K562 (cell line): ENCODE results near the gene CBX3. TPM values are rescaled to one million over a fixed set of nuclear protein-coding genes. Genes with fewer than 3 reads are reported as not detected.
A peak's percentile ranks its signal among the peaks of the same experiment; 100 is the strongest.
"Not testable (repeated sequence)": the region's sequence is repeated elsewhere in the genome, so short reads cannot be mapped to it uniquely, and the experiment has no call there.

Source experiments
- ATAC-seq: fragments of 200-7000 bp; cut with Tn5 transposase; 3 replicates; pipeline ENCODE4 v1.9.1; 2020; ENCODE audit warnings: moderate library complexity
- BruUV-seq: library from RNA; stranded (reverse); fragments of 400-500 nt; replicated peaks from 2 replicates; lab custom pipeline; 2021; lab: Mats Ljungman, UMichigan
- CTCF ChIA-PET: fragments of 300-600 bp; formaldehyde crosslinking; extraction: SDS; loops from one replicate; lab custom pipeline; 2021; ENCODE audit warnings: low intra/inter-chr PET ratio; lab: Yijun Ruan, JAX
- POLR2A ChIA-PET: fragments of 300-600, 350-650 bp; sonication (Branson Sonifier 250); formaldehyde crosslinking; extraction: SDS; loops from one replicate; lab custom pipeline; 2021; ENCODE audit warnings: antibody characterized with exemption, inconsistent platforms; lab: Yijun Ruan, JAX
- DNase-seq, 4 experiments: peaks; one replicate each; pipeline versions ENCODE4 v3.0.0 to v3.0.0-alpha.2; 2011 to 2018; ENCODE audit warnings: low spot score in 3 of 4, mixed read lengths in 3 of 4; ENCODE audit errors: extremely low read depth in 1 of 4
- FAIRE-seq: peaks from 2 replicates; lab custom pipeline; 2011; peaks lifted over from hg19 to GRCh38; lab: Jason Lieb, UNC
- H2AFZ ChIP-seq: 2 replicates; pipeline ENCODE4 v1.6.0; 2011; ENCODE audit warnings: low read depth, low read length, control low read depth, inconsistent platforms
- H3K27ac ChIP-seq: fragments of 200-600 bp; 3 replicates; pipeline ENCODE4 v1.8.0; 2011; ENCODE audit warnings: low read depth, mild to moderate bottlenecking, control low read depth, inconsistent platforms, low read length, moderate library complexity, mixed read lengths; ENCODE audit errors: extremely low read depth
- H3K27me3 ChIP-seq, 2 experiments: fragments of 300-600 bp in 1 of 2; 2 replicates in 1 of 2; 3 replicates in 1 of 2; pipeline versions ENCODE4 v1.6.0 to v1.8.0; 2011; ENCODE audit warnings: inconsistent platforms in 2 of 2, low read length in 2 of 2, mild to moderate bottlenecking in 1 of 2, mixed read lengths in 1 of 2, moderate library complexity in 1 of 2; ENCODE audit not compliant: control insufficient read depth in 2 of 2, insufficient read depth in 2 of 2
- H3K36me3 ChIP-seq: fragments of 300-600 bp; 3 replicates; pipeline ENCODE4 v1.8.0; 2011; ENCODE audit warnings: mild to moderate bottlenecking, low read length, inconsistent platforms; ENCODE audit not compliant: control insufficient read depth, insufficient read depth
- H3K4me1 ChIP-seq, 2 experiments: fragments of 200-600 bp in 1 of 2; replicated peaks in 1 of 2; 2 replicates in 1 of 2; 3 replicates in 1 of 2; pipeline versions ENCODE4 v1.5.1 to v1.8.0; 2011; ENCODE audit warnings: inconsistent platforms in 2 of 2, low read length in 2 of 2, mild to moderate bottlenecking in 1 of 2, mixed read lengths in 1 of 2, moderate library complexity in 1 of 2; ENCODE audit not compliant: control insufficient read depth in 2 of 2, insufficient read depth in 2 of 2
- H3K4me2 ChIP-seq: 2 replicates; pipeline ENCODE4 v1.6.1; 2011; ENCODE audit warnings: low read length, control low read depth, inconsistent platforms, mixed read lengths; ENCODE audit not compliant: insufficient read depth
- H3K4me3 ChIP-seq: fragments of 200-600 bp; sonication (generic), shearing (Covaris generic); 2 replicates; pipeline ENCODE4 v1.5.1; 2016; ENCODE audit warnings: control low read depth, inconsistent platforms
- H3K79me2 ChIP-seq: fragments of 200-600 bp; 3 replicates; pipeline ENCODE4 v1.8.0; 2011; ENCODE audit warnings: low read length, inconsistent platforms; ENCODE audit not compliant: control insufficient read depth, insufficient read depth
- H3K9ac ChIP-seq, 2 experiments: 2 replicates each; pipeline versions ENCODE4 v1.6.0 to v1.6.1; 2011; ENCODE audit warnings: low read depth in 2 of 2, low read length in 2 of 2, control low read depth in 1 of 2, inconsistent platforms in 1 of 2, mild to moderate bottlenecking in 1 of 2, mixed read lengths in 1 of 2; ENCODE audit not compliant: insufficient read depth in 1 of 2
- H3K9me1 ChIP-seq: one replicate; pipeline ENCODE4 v1.6.0; 2011; ENCODE audit warnings: inconsistent platforms, mild to moderate bottlenecking, low read length, moderate library complexity; ENCODE audit not compliant: control insufficient read depth, insufficient read depth
- H3K9me3 ChIP-seq: replicated peaks from 2 replicates; pipeline ENCODE4 v1.5.1; 2011; ENCODE audit warnings: low read depth, low read length, inconsistent platforms; ENCODE audit not compliant: control insufficient read depth, insufficient read depth
- H4K20me1 ChIP-seq: replicated peaks from 2 replicates; pipeline ENCODE4 v1.6.1; 2011; ENCODE audit warnings: low read length, inconsistent platforms, mixed read lengths; ENCODE audit not compliant: control insufficient read depth, insufficient read depth
- E2F6 ChIP-seq, 2 experiments: IDR thresholded peaks; 2 replicates each; pipeline ENCODE4 v1.6.1; 2011; ENCODE audit warnings: borderline replicate concordance in 1 of 2, control low read depth in 1 of 2, low read depth in 1 of 2, low read length in 1 of 2, mild to moderate bottlenecking in 1 of 2, mixed read lengths in 1 of 2, moderate library complexity in 1 of 2; ENCODE audit not compliant: insufficient read depth in 1 of 2, insufficient read length in 1 of 2, poor library complexity in 1 of 2, severe bottlenecking in 1 of 2; ENCODE audit errors: extremely low read depth in 1 of 2
- KDM5B ChIP-seq: fragments of 200-600 bp; sonication (generic); IDR thresholded peaks from 2 replicates; pipeline ENCODE4 v1.6.1; 2012; ENCODE audit warnings: low read depth, mild to moderate bottlenecking, moderate library complexity, low read length, control low read depth, inconsistent platforms; ENCODE audit not compliant: insufficient replicate concordance
- L3MBTL2 ChIP-seq: fragments of 450-650 bp; IDR thresholded peaks from 2 replicates; pipeline ENCODE4 v1.6.1; 2016; ENCODE audit warnings: mild to moderate bottlenecking, moderate library complexity
- RB1 ChIP-seq: fragments of 450-650 bp; IDR thresholded peaks from 2 replicates; pipeline ENCODE4 v1.6.1; 2017; ENCODE audit warnings: low read depth, mild to moderate bottlenecking
- RBBP5 ChIP-seq: fragments of 200-600 bp; sonication (generic); IDR thresholded peaks from 2 replicates; pipeline ENCODE4 v1.6.1; 2012; ENCODE audit warnings: borderline replicate concordance, mild to moderate bottlenecking, low read length, control low read depth, inconsistent platforms; ENCODE audit not compliant: insufficient read depth, poor library complexity, severe bottlenecking
- ZBTB7A ChIP-seq: IDR thresholded peaks from 2 replicates; pipeline ENCODE4 v1.6.1; 2011; ENCODE audit warnings: low read depth, mild to moderate bottlenecking, low read length, moderate library complexity, borderline replicate concordance; ENCODE audit not compliant: control insufficient read depth
- ZSCAN29 ChIP-seq: fragments of 450-650 bp; IDR thresholded peaks from 2 replicates; pipeline ENCODE4 v1.6.1; 2017
- WGBS: fragments of 100-300 bp; shearing (Covaris generic); methylation state at CpG from one replicate; pipeline ENCODE4 v1.1.6; 2016; ENCODE audit warnings: low coverage, mixed read lengths; ENCODE audit not compliant: insufficient coverage; ENCODE audit errors: missing lambda C conversion rate; 5-methylcytosine and 5-hydroxymethylcytosine counted together
- in situ Hi-C: fragments of 300-500 bp; cut with MboI; formaldehyde crosslinking; loops from 4 replicates; pipeline ENCODE4 v1.15.0; 2018; ENCODE audit warnings: inconsistent platforms, mixed read lengths
- intact Hi-C: fragments of 100-400 bp; cut with micrococcal nuclease; formaldehyde crosslinking; loops from 2 replicates; pipeline ENCODE4 v1.14.2; 2022
- polyA plus RNA-seq, 8 experiments: library from polyadenylated mRNA; depleted of rRNA in 4 of 8; stranded (reverse) in 5 of 8; unstranded in 3 of 8; fragments of >200 nt; fragmentation: Nextera tagmentation in 2 of 8; fragmentation: Illumina TruSeq in 1 of 8; extraction: Ambion mirVana in 2 of 8; extraction: Trizol in 1 of 8; gene quantifications; 2 replicates each; pipeline versions ENCODE4 v1.2.1 to v1.2.3, GENCODE V29; 2011 to 2014; ENCODE audit warnings: inconsistent platforms in 1 of 8, missing spikeins in 1 of 8
- total RNA-seq, 7 experiments: library from RNA; depleted of rRNA in 6 of 7; stranded (reverse); fragments of >200 nt in 6 of 7; fragmentation: Illumina TruSeq in 2 of 7; extraction: Trizol in 2 of 7; gene quantifications; 2 replicates each; pipeline versions ENCODE4 v1.2.1 to v1.2.3, GENCODE V29; 2011 to 2021; ENCODE audit warnings: low replicate concordance in 1 of 7
- TF ChIP-seq, protein P1 (sequence below): fragments of 450-650 bp; formaldehyde crosslinking; IDR thresholded peaks from 2 replicates; pipeline ENCODE4 v1.4.0; 2020; ENCODE audit warnings: mild to moderate bottlenecking, moderate library complexity
- TF ChIP-seq, protein P2 (sequence below): fragments of 200-800 bp; sonication (Bioruptor generic); IDR thresholded peaks from 2 replicates; pipeline ENCODE4 v1.6.1; 2016; ENCODE audit warnings: missing genetic modification characterization, missing compliant biosample characterization
- TF ChIP-seq, protein P3 (sequence below): fragments of 200-800 bp; sonication (Bioruptor generic); IDR thresholded peaks from 2 replicates; pipeline ENCODE4 v1.6.1; 2017; ENCODE audit warnings: missing genetic modification characterization, missing compliant biosample characterization

Gene CBX3
- total and polyA plus RNA-seq, 9 of the 15 experiments (the other 6 are each of a cell fraction or from before 2014, with no cell fraction given): 198 to 413 (median 328) TPM

- H3K9me1 ChIP-seq, in situ Hi-C loops, BruUV-seq, FAIRE-seq, H4K20me1 ChIP-seq, H3K9me3 ChIP-seq, H3K27me3 ChIP-seq, H3K36me3 ChIP-seq: not testable (repeated sequence)
- Histone ChIP-seq H2AFZ (peak overlapping the region; percentile 88), H3K79me2 (peaks cover 53% of the 10 kb centered on the region), H3K4me1 (peaks cover 31 to 38% of the 10 kb centered on the region in 2 experiments), H3K9ac (peak overlapping the region; percentile 51 to 87), H3K4me3 (peak overlapping the region; percentile 75), H3K4me2 (peak overlapping the region; percentile 91), H3K27ac (peak overlapping the region; percentile 62; the same call in 1 of the 3 replicates)
- ATAC-seq (peak; percentile 51), DNase-seq (peak in 1 of 4 experiments; percentile 25)
- 3% methylated on average over 32 of the region's 54 CpGs for WGBS
- intact Hi-C loops: loop anchor here (2.0 kb wide), 1 partner anchor 34 kb away; no protein-coding TSS in a partner anchor
- POLR2A ChIA-PET: interaction anchor here (0.7 to 1.6 kb wide), 6 partner anchors 33 to 48 kb away, joined by 3 to 10 read pairs (median 5); partner anchors contain the start of genes CBX3 and HNRNPA2B1
- CTCF ChIA-PET: interaction anchor here (1.3 kb wide), 1 partner anchor 47 kb away, joined by 4 read pairs; the partner anchor contains the start of gene HNRNPA2B1
- TF ChIP-seq, protein P1, sequence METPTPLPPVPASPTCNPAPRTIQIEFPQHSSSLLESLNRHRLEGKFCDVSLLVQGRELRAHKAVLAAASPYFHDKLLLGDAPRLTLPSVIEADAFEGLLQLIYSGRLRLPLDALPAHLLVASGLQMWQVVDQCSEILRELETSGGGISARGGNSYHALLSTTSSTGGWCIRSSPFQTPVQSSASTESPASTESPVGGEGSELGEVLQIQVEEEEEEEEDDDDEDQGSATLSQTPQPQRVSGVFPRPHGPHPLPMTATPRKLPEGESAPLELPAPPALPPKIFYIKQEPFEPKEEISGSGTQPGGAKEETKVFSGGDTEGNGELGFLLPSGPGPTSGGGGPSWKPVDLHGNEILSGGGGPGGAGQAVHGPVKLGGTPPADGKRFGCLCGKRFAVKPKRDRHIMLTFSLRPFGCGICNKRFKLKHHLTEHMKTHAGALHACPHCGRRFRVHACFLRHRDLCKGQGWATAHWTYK: 0 out of 2 replicates have a peak, but pooled peaks have one; percentile 20
- peak; percentile 72 to 87 for TF ChIP-seq E2F6 (IDR thresholded peaks at IDR 0.05; ENCODE audit: borderline replicate concordance in 1 of 2, extremely low read depth in 1 of 2, insufficient read depth in 1 of 2, insufficient read length in 1 of 2, low read depth in 1 of 2, low read length in 1 of 2, poor library complexity in 1 of 2, severe bottlenecking in 1 of 2)
- peak; percentile 81 for TF ChIP-seq RBBP5
- TF ChIP-seq, protein P2, sequence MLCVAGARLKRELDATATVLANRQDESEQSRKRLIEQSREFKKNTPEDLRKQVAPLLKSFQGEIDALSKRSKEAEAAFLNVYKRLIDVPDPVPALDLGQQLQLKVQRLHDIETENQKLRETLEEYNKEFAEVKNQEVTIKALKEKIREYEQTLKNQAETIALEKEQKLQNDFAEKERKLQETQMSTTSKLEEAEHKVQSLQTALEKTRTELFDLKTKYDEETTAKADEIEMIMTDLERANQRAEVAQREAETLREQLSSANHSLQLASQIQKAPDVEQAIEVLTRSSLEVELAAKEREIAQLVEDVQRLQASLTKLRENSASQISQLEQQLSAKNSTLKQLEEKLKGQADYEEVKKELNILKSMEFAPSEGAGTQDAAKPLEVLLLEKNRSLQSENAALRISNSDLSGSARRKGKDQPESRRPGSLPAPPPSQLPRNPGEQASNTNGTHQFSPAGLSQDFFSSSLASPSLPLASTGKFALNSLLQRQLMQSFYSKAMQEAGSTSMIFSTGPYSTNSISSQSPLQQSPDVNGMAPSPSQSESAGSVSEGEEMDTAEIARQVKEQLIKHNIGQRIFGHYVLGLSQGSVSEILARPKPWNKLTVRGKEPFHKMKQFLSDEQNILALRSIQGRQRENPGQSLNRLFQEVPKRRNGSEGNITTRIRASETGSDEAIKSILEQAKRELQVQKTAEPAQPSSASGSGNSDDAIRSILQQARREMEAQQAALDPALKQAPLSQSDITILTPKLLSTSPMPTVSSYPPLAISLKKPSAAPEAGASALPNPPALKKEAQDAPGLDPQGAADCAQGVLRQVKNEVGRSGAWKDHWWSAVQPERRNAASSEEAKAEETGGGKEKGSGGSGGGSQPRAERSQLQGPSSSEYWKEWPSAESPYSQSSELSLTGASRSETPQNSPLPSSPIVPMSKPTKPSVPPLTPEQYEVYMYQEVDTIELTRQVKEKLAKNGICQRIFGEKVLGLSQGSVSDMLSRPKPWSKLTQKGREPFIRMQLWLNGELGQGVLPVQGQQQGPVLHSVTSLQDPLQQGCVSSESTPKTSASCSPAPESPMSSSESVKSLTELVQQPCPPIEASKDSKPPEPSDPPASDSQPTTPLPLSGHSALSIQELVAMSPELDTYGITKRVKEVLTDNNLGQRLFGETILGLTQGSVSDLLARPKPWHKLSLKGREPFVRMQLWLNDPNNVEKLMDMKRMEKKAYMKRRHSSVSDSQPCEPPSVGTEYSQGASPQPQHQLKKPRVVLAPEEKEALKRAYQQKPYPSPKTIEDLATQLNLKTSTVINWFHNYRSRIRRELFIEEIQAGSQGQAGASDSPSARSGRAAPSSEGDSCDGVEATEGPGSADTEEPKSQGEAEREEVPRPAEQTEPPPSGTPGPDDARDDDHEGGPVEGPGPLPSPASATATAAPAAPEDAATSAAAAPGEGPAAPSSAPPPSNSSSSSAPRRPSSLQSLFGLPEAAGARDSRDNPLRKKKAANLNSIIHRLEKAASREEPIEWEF (CRISPR knock-in tag): 0 out of 2 replicates have a peak, but pooled peaks have one; percentile 37
- TF ChIP-seq ZBTB7A: peak; percentile 8; the same call in 1 of the 2 replicates
- TF ChIP-seq, protein P3, sequence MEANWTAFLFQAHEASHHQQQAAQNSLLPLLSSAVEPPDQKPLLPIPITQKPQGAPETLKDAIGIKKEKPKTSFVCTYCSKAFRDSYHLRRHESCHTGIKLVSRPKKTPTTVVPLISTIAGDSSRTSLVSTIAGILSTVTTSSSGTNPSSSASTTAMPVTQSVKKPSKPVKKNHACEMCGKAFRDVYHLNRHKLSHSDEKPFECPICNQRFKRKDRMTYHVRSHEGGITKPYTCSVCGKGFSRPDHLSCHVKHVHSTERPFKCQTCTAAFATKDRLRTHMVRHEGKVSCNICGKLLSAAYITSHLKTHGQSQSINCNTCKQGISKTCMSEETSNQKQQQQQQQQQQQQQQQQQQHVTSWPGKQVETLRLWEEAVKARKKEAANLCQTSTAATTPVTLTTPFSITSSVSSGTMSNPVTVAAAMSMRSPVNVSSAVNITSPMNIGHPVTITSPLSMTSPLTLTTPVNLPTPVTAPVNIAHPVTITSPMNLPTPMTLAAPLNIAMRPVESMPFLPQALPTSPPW (CRISPR knock-in tag): 0 out of 2 replicates have a peak, but pooled peaks have one; percentile 14
- TF ChIP-seq ZSCAN29: peak; percentile 99
- 0 out of 2 replicates have a peak, but pooled peaks have one; percentile 30 for TF ChIP-seq RB1
- TF ChIP-seq KDM5B: peak; percentile 25
- peak; percentile 86 for TF ChIP-seq L3MBTL2
These were observed 48.7 kb upstream of the CBX3 start for GRCh38 chr7:26152782-26153240.
